ENCODE measurements around the gene ZSWIM6.

Gene ZSWIM6

GRCh38 chr5:61575581-61575980 lies 243.5 kb downstream of the ZSWIM6 start:
- Histone ChIP-seq H3K27me3 (ENCODE audit: insufficient read depth, low read length) (no peaks in the 10 kb centered on the region), H3K4me3 (ENCODE audit: low read depth, low read length, poor library complexity, severe bottlenecking) (no peak overlapping the region), H3K9ac (ENCODE audit: low read length) (no peak overlapping the region), H4K20me1 (ENCODE audit: insufficient read depth, low read length) (no peaks in the 10 kb centered on the region), H3K4me1 (ENCODE audit: insufficient read depth, low read length, severe bottlenecking) (no peaks in the 10 kb centered on the region), H2AFZ (ENCODE audit: low read length) (no peak overlapping the region), H3K79me2 (ENCODE audit: insufficient read depth, low read length) (no peaks in the 10 kb centered on the region), H3K27ac (ENCODE audit: low read depth, low read length, poor library complexity, severe bottlenecking) (no peak overlapping the region), H3K9me3 (ENCODE audit: low read length) (no peaks in the 10 kb centered on the region), H3K36me3 (ENCODE audit: insufficient read depth, low read length) (no peaks in the 10 kb centered on the region), H3F3A (ENCODE audit: insufficient read depth, low read length) (no peaks in the 10 kb centered on the region), H3K4me2 (ENCODE audit: low read length) (no peak overlapping the region), H3K9me2 (ENCODE audit: low read depth, low read length) (no peaks in the 10 kb centered on the region)
- TF ChIP-seq EZH2 (IDR thresholded peaks at IDR 0.05; ENCODE audit: borderline replicate concordance, low read length) = no peak
- TF ChIP-seq, protein P1, sequence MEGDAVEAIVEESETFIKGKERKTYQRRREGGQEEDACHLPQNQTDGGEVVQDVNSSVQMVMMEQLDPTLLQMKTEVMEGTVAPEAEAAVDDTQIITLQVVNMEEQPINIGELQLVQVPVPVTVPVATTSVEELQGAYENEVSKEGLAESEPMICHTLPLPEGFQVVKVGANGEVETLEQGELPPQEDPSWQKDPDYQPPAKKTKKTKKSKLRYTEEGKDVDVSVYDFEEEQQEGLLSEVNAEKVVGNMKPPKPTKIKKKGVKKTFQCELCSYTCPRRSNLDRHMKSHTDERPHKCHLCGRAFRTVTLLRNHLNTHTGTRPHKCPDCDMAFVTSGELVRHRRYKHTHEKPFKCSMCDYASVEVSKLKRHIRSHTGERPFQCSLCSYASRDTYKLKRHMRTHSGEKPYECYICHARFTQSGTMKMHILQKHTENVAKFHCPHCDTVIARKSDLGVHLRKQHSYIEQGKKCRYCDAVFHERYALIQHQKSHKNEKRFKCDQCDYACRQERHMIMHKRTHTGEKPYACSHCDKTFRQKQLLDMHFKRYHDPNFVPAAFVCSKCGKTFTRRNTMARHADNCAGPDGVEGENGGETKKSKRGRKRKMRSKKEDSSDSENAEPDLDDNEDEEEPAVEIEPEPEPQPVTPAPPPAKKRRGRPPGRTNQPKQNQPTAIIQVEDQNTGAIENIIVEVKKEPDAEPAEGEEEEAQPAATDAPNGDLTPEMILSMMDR (IDR thresholded peaks at IDR 0.05; ENCODE audit: low read length) = no peak

DNA sequence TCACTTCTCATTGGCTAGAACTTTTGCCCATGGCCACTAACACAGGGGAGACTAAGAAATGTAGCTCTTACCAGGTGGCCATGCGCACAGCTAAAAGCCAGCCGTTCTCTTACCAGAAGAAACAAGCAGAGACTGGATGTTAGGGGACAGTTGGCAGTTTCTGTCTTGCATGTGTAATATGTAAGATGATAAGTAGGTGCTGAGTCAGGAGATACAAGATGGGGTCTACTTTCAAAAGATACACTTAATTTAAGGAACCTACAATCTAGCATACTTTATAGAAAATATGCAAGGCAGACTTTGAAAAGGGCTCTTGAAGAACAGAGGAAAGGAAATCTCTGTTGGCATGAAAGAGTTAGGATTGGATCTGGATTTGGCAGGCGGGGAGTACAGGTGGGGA lies 244.5 kb downstream of the ZSWIM6 start:
- Histone ChIP-seq H3K27me3 (ENCODE audit: insufficient read depth, low read length) (no peaks in the 10 kb centered on the region), H3K4me1 (ENCODE audit: insufficient read depth, low read length, severe bottlenecking) (no peaks in the 10 kb centered on the region), H3K9me2 (ENCODE audit: low read depth, low read length) (no peaks in the 10 kb centered on the region), H3K79me2 (ENCODE audit: insufficient read depth, low read length) (no peaks in the 10 kb centered on the region), H3F3A (ENCODE audit: insufficient read depth, low read length) (no peaks in the 10 kb centered on the region), H3K4me2 (ENCODE audit: low read length) (no peak overlapping the region), H3K36me3 (ENCODE audit: insufficient read depth, low read length) (no peaks in the 10 kb centered on the region), H4K20me1 (ENCODE audit: insufficient read depth, low read length) (no peaks in the 10 kb centered on the region), H3K9me3 (ENCODE audit: low read length) (no peaks in the 10 kb centered on the region), H3K27ac (ENCODE audit: low read depth, low read length, poor library complexity, severe bottlenecking) (no peak overlapping the region), H3K4me3 (ENCODE audit: low read depth, low read length, poor library complexity, severe bottlenecking) (no peak overlapping the region), H2AFZ (ENCODE audit: low read length) (no peak overlapping the region), H3K9ac (ENCODE audit: low read length) (no peak overlapping the region)
- TF ChIP-seq EZH2 (IDR thresholded peaks at IDR 0.05; ENCODE audit: borderline replicate concordance, low read length) = no peak
- TF ChIP-seq, protein P1 (IDR thresholded peaks at IDR 0.05; ENCODE audit: low read length) = no peak

DNA sequence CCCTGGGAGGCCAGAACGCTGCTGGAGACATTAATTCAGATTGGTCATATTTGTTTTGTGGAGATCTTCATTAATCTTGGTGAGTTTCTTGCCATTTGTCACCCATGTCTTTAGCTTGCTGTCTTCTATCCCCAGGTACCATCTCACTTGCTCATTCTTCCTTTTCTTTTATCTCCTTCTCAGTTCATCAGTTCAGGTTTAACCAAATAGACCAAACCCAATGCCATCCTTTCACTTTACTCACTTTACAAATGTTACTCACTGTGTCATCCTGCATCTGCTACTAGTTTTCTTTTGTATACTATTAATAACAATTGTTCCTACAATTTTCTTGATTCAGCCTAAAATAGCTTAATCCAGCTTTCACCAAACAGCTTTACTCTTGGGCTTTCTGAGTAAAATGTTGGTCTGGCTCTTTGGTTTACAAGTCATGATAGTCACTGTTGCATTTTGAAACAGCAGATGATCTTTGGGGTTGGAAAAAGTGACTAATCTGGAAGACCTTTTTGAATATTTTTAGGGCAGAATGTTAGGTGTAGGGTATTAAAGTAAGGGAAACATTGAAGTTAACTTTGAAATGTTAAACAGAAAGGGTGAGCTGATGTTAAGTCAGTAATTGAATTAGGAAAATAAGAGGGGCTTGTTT lies 246.9 kb downstream of the ZSWIM6 start:
- Histone ChIP-seq H3K4me1 (ENCODE audit: insufficient read depth, low read length, severe bottlenecking) (no peaks in the 10 kb centered on the region), H2AFZ (ENCODE audit: low read length) (no peak overlapping the region), H3K9me3 (ENCODE audit: low read length) (no peaks in the 10 kb centered on the region), H3K9ac (ENCODE audit: low read length) (no peak overlapping the region), H3F3A (ENCODE audit: insufficient read depth, low read length) (no peaks in the 10 kb centered on the region), H3K9me2 (ENCODE audit: low read depth, low read length) (no peaks in the 10 kb centered on the region), H3K4me2 (ENCODE audit: low read length) (no peak overlapping the region), H3K79me2 (ENCODE audit: insufficient read depth, low read length) (no peaks in the 10 kb centered on the region), H3K36me3 (ENCODE audit: insufficient read depth, low read length) (no peaks in the 10 kb centered on the region), H3K4me3 (ENCODE audit: low read depth, low read length, poor library complexity, severe bottlenecking) (no peak overlapping the region), H3K27ac (ENCODE audit: low read depth, low read length, poor library complexity, severe bottlenecking) (no peak overlapping the region), H3K27me3 (ENCODE audit: insufficient read depth, low read length) (no peaks in the 10 kb centered on the region), H4K20me1 (ENCODE audit: insufficient read depth, low read length) (no peaks in the 10 kb centered on the region)
- no peak for TF ChIP-seq EZH2 (IDR thresholded peaks at IDR 0.05; ENCODE audit: borderline replicate concordance, low read length)
- TF ChIP-seq, protein P1 (IDR thresholded peaks at IDR 0.05; ENCODE audit: low read length) = no peak
